Superior temporal gyrus (tissue), 1 donor: ENCODE measurements around the gene UGT2B10.
"Not testable (repeated sequence)": the region's sequence is repeated elsewhere in the genome, so short reads cannot be mapped to it uniquely, and the experiment has no call there.

ENCODE experiments used
- DNase-seq: peaks from one replicate; pipeline ENCODE4 v3.0.0-alpha.2; 2016; ENCODE audit errors: extremely low spot score

Gene UGT2B10

GRCh38 chr4:68815617-68816409, at the start of gene UGT2B10:
UGT2B10 (plus strand) TSS chr4:68815994; CDS start chr4:68816020, 26 bp downstream.
- not testable (repeated sequence) for DNase-seq

- DNase-seq, result not testable (repeated sequence)
Observed at GRCh38 chr4:68771836-68772235, 44.0 kb upstream of the UGT2B10 start.

- DNase-seq, result no peak
Observed at GRCh38 chr4:68773699-68774098, 42.1 kb upstream of the UGT2B10 start.

GRCh38 chr4:68780232-68780631, 35.6 kb upstream of the UGT2B10 start:
- DNase-seq, result no peak

- DNase-seq, result no peak
Observed at GRCh38 chr4:68797048-68797447, 18.7 kb upstream of the UGT2B10 start.

- DNase-seq, result no peak
Observed at GRCh38 chr4:68797618-68798017, 18.2 kb upstream of the UGT2B10 start.

GRCh38 chr4:68803013-68803412, 12.8 kb upstream of the UGT2B10 start:
- DNase-seq, result no peak

- no peak for DNase-seq
Observed at GRCh38 chr4:68808060-68808459, 7.7 kb upstream of the UGT2B10 start.

- DNase-seq, result no peak
Observed at GRCh38 chr4:68810919-68811318, 4.9 kb upstream of the UGT2B10 start.

- DNase-seq, result not testable (repeated sequence)
Observed at GRCh38 chr4:68816410-68817265, 844 bp downstream of the UGT2B10 start.

GRCh38 chr4:68817386-68817785, 1.6 kb downstream of the UGT2B10 start:
- DNase-seq, result no peak

GRCh38 chr4:68818030-68818462, 2.3 kb downstream of the UGT2B10 start:
- not testable (repeated sequence) for DNase-seq

GRCh38 chr4:68831642-68832041, 15.8 kb downstream of the UGT2B10 start:
- no peak for DNase-seq

- DNase-seq, result no peak
Observed at GRCh38 chr4:68850293-68850692, 34.5 kb downstream of the UGT2B10 start.

- no peak for DNase-seq
Observed at GRCh38 chr4:68855771-68856170, 40.0 kb downstream of the UGT2B10 start.

- no peak for DNase-seq
Observed at GRCh38 chr4:68858039-68858438, 42.2 kb downstream of the UGT2B10 start.

- no peak for DNase-seq
Observed at GRCh38 chr4:68859655-68860054, 43.9 kb downstream of the UGT2B10 start.

- DNase-seq, result no peak
Observed at GRCh38 chr4:68861057-68861456, 45.3 kb downstream of the UGT2B10 start.

- no peak for DNase-seq
Observed at GRCh38 chr4:68864438-68865187, 48.8 kb downstream of the UGT2B10 start.

GRCh38 chr4:68865188-68865638, 49.4 kb downstream of the UGT2B10 start:
- DNase-seq, result no peak

GRCh38 chr4:68865760-68866159, 50.0 kb downstream of the UGT2B10 start:
- no peak for DNase-seq

GRCh38 chr4:68869274-68869773, 53.5 kb downstream of the UGT2B10 start:
- DNase-seq, result no peak
